ENCODE results near the gene CLCN6. TPM values are rescaled to one million over a fixed set of nuclear protein-coding genes. Genes with fewer than 3 reads are reported as not detected.

CLCN6 gene
- total RNA-seq, 2 donors from 2014 or later: 8.4 to 14.5 TPM

- intact Hi-C loops (cut with DNase I): no loop called here
- H3K36me3 ChIP-seq: peaks cover 4% of the 10 kb centered on the region
- no peak overlapping the region for H3K4me3 ChIP-seq
- H3K4me1 ChIP-seq: peaks cover 6% of the 10 kb centered on the region
- no peak overlapping the region for H3K27ac ChIP-seq
- no peak for TF ChIP-seq CTCF (IDR thresholded peaks at IDR 0.05)
- no peaks in the 10 kb centered on the region for H3K27me3 ChIP-seq
- H3K9ac ChIP-seq (ENCODE audit: low read depth in 2 of 2, low read length in 2 of 2): no peak overlapping the region
- H3K9me3 ChIP-seq: no peaks in the 10 kb centered on the region
- DNase-seq: no peak
Measured at GRCh38 chr1:11794446-11795237, 11.3 kb upstream of the CLCN6 start.

- no peak for TF ChIP-seq CTCF (IDR thresholded peaks at IDR 0.05)
- Histone ChIP-seq H3K27me3 (no peaks in the 10 kb centered on the region), H3K4me3 (no peak overlapping the region), H3K9ac (ENCODE audit: low read depth in 2 of 2, low read length in 2 of 2) (no peak overlapping the region), H3K9me3 (no peaks in the 10 kb centered on the region), H3K36me3 (peaks cover 8% of the 10 kb centered on the region), H3K27ac (no peak overlapping the region), H3K4me1 (no peaks in the 10 kb centered on the region)
- intact Hi-C loops (cut with DNase I): no loop called here
- DNase-seq: no peak
Measured at GRCh38 chr1:11795238-11795890, 10.6 kb upstream of the CLCN6 start.

- peaks cover 12% of the 10 kb centered on the region for H3K36me3 ChIP-seq
- no peaks in the 10 kb centered on the region for H3K9me3 ChIP-seq
- H3K27ac ChIP-seq: no peak overlapping the region
- no peak overlapping the region for H3K9ac ChIP-seq (ENCODE audit: low read depth in 2 of 2, low read length in 2 of 2)
- no peak overlapping the region for H3K4me3 ChIP-seq
- no peak for DNase-seq
- H3K27me3 ChIP-seq: no peaks in the 10 kb centered on the region
- no peak for TF ChIP-seq CTCF (IDR thresholded peaks at IDR 0.05)
- no peaks in the 10 kb centered on the region for H3K4me1 ChIP-seq
- intact Hi-C loops (cut with DNase I): no loop called here
Measured at GRCh38 chr1:11796036-11796828, 9.8 kb upstream of the CLCN6 start.

GRCh38 chr1:11797525-11798216, 8.3 kb upstream of the CLCN6 start:
- Histone ChIP-seq H3K36me3 (peaks cover 12% of the 10 kb centered on the region), H3K4me3 (no peak overlapping the region), H3K27me3 (no peaks in the 10 kb centered on the region), H3K9ac (ENCODE audit: low read depth in 2 of 2, low read length in 2 of 2) (no peak overlapping the region), H3K9me3 (no peaks in the 10 kb centered on the region), H3K4me1 (no peaks in the 10 kb centered on the region), H3K27ac (no peak overlapping the region)
- intact Hi-C loops (cut with DNase I): no loop called here
- peak; percentile 27 for DNase-seq
- TF ChIP-seq CTCF (IDR thresholded peaks at IDR 0.05): no peak

- peaks cover 12% of the 10 kb centered on the region for H3K36me3 ChIP-seq
- no peaks in the 10 kb centered on the region for H3K27me3 ChIP-seq
- intact Hi-C loops (cut with DNase I): no loop called here
- no peak overlapping the region for H3K27ac ChIP-seq
- no peak overlapping the region for H3K4me3 ChIP-seq
- no peak for DNase-seq
- peaks cover 10% of the 10 kb centered on the region for H3K4me1 ChIP-seq
- TF ChIP-seq CTCF (IDR thresholded peaks at IDR 0.05): no peak
- no peaks in the 10 kb centered on the region for H3K9me3 ChIP-seq
- H3K9ac ChIP-seq (ENCODE audit: low read depth in 2 of 2, low read length in 2 of 2): no peak overlapping the region
Measured at GRCh38 chr1:11799099-11799498, 6.9 kb upstream of the CLCN6 start.
